ENCODE measurements around the gene TREML4.
A peak's percentile ranks its signal among the peaks of the same experiment; 100 is the strongest.

DNA sequence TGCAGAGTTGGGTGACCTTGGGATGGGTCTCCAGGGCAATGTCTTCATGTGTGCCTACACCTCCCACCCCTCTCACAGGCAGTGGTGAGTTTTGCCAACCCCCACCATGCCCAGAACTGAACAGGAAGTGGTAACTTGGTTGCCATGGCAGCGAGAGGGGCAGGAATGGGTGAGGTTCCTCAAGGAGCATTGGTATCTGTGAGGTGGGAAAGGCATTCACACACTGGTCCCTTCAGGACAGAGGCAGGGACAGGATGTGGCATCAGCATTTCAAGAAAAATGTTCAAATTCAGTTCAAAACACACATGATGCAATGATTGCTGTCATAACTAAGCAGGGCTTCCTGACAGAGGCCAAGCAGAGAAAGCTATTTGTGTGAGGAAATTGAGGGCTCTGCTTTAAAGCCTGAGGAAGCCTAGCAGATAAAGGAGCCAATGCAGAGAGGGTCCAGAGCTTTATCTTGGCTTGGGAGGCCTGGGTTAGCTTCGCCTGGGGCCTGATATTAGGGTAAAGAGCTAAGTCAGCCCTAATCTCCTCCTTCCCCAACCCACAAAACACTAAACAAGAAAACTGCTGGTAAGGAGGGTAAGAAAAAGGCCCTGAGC, 27.8 kb upstream of the TREML4 start:
- TF ChIP-seq, protein P1, sequence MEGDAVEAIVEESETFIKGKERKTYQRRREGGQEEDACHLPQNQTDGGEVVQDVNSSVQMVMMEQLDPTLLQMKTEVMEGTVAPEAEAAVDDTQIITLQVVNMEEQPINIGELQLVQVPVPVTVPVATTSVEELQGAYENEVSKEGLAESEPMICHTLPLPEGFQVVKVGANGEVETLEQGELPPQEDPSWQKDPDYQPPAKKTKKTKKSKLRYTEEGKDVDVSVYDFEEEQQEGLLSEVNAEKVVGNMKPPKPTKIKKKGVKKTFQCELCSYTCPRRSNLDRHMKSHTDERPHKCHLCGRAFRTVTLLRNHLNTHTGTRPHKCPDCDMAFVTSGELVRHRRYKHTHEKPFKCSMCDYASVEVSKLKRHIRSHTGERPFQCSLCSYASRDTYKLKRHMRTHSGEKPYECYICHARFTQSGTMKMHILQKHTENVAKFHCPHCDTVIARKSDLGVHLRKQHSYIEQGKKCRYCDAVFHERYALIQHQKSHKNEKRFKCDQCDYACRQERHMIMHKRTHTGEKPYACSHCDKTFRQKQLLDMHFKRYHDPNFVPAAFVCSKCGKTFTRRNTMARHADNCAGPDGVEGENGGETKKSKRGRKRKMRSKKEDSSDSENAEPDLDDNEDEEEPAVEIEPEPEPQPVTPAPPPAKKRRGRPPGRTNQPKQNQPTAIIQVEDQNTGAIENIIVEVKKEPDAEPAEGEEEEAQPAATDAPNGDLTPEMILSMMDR (IDR thresholded peaks at IDR 0.05; ENCODE audit: insufficient read depth, low read length): no peak
- TF ChIP-seq SPI1 (IDR thresholded peaks at IDR 0.05; ENCODE audit: borderline replicate concordance, low read depth): peak; percentile 66

All from HL-60 (cell line).